ENCODE data around the gene SPSB1.

Gene SPSB1

GRCh38 chr1:9385801-9386573 is 93.3 kb downstream of the SPSB1 start:
- H3K4me3 ChIP-seq (replicated peaks; ENCODE audit: insufficient read depth, low read length), result no peak overlapping the region
- TF ChIP-seq GABPA (IDR thresholded peaks at IDR 0.05; ENCODE audit: low read depth) (no peak), POLR2AphosphoS5 (IDR thresholded peaks at IDR 0.05; ENCODE audit: low read depth) (no peak), REST (IDR thresholded peaks at IDR 0.05; ENCODE audit: insufficient replicate concordance, low read depth) (no peak), CTCF (IDR thresholded peaks at IDR 0.05; ENCODE audit: insufficient read depth, low read length) (no peak), SPI1 (IDR thresholded peaks at IDR 0.05; ENCODE audit: borderline replicate concordance, low read depth) (no peak)
- no peaks in the 10 kb centered on the region for H3K27me3 ChIP-seq (ENCODE audit: insufficient read depth, poor library complexity, severe bottlenecking)
- no peak overlapping the region for H3K27ac ChIP-seq (replicated peaks)
- DNase-seq (ENCODE audit: low read depth in 1 of 2, low spot score in 1 of 2), result no peak

- no peak for DNase-seq (ENCODE audit: low read depth in 1 of 2, low spot score in 1 of 2)
- no peak overlapping the region for H3K4me3 ChIP-seq (replicated peaks; ENCODE audit: insufficient read depth, low read length)
- no peak overlapping the region for H3K27ac ChIP-seq (replicated peaks)
- no peaks in the 10 kb centered on the region for H3K27me3 ChIP-seq (ENCODE audit: insufficient read depth, poor library complexity, severe bottlenecking)
- no peak for TF ChIP-seq SPI1 (IDR thresholded peaks at IDR 0.05; ENCODE audit: borderline replicate concordance, low read depth)
- no peak for TF ChIP-seq REST (IDR thresholded peaks at IDR 0.05; ENCODE audit: insufficient replicate concordance, low read depth)
- no peak for TF ChIP-seq CTCF (IDR thresholded peaks at IDR 0.05; ENCODE audit: insufficient read depth, low read length)
- no peak for TF ChIP-seq GABPA (IDR thresholded peaks at IDR 0.05; ENCODE audit: low read depth)
- no peak for TF ChIP-seq POLR2AphosphoS5 (IDR thresholded peaks at IDR 0.05; ENCODE audit: low read depth)
Observed at GRCh38 chr1:9388335-9389180, 95.9 kb downstream of the SPSB1 start.

GRCh38 chr1:9389968-9390367 is 97.3 kb downstream of the SPSB1 start:
- Histone ChIP-seq H3K27me3 (ENCODE audit: insufficient read depth, poor library complexity, severe bottlenecking) (no peaks in the 10 kb centered on the region), H3K27ac (replicated peaks) (no peak overlapping the region), H3K4me3 (replicated peaks; ENCODE audit: insufficient read depth, low read length) (no peak overlapping the region)
- TF ChIP-seq POLR2AphosphoS5 (IDR thresholded peaks at IDR 0.05; ENCODE audit: low read depth), result no peak
- no peak for TF ChIP-seq SPI1 (IDR thresholded peaks at IDR 0.05; ENCODE audit: borderline replicate concordance, low read depth)
- TF ChIP-seq GABPA (IDR thresholded peaks at IDR 0.05; ENCODE audit: low read depth), result no peak
- no peak for TF ChIP-seq CTCF (IDR thresholded peaks at IDR 0.05; ENCODE audit: insufficient read depth, low read length)
- TF ChIP-seq REST (IDR thresholded peaks at IDR 0.05; ENCODE audit: insufficient replicate concordance, low read depth), result no peak
- no peak for DNase-seq (ENCODE audit: low read depth in 1 of 2, low spot score in 1 of 2)

Measured in HL-60 (cell line).